ENCODE data around the gene IQGAP1. TPM values are rescaled to one million over a fixed set of nuclear protein-coding genes. Genes with fewer than 3 reads are reported as not detected.

IQGAP1 gene
- total and polyA plus RNA-seq, 2 of the 13 experiments (the other 11 are each of a cell fraction or from before 2014, with no cell fraction given): 29.5 to 37.9 TPM

GRCh38 chr15:90352107-90352893 is 35.7 kb upstream of the IQGAP1 start, which contains the start of gene ZNF774 (continued):
- TF ChIP-seq NFE2L1 (CRISPR knock-in tag; IDR thresholded peaks at IDR 0.05; ENCODE audit: borderline replicate concordance) (no peak), ZHX1 (CRISPR knock-in tag; IDR thresholded peaks at IDR 0.05; ENCODE audit: low read depth) (0 out of 2 replicates have a peak, but pooled peaks have one; percentile 29), ZNF224 (CRISPR knock-in tag; IDR thresholded peaks at IDR 0.05) (no peak), ZNF761 (CRISPR knock-in tag; conservative IDR thresholded peaks at IDR 0.05) (0 out of 2 replicates have a peak, but pooled peaks have one; percentile 17), ZNF335 (CRISPR knock-in tag; IDR thresholded peaks at IDR 0.05) (peak; percentile 11; the same call in 1 of the 2 replicates), ELF1 (CRISPR knock-in tag; IDR thresholded peaks at IDR 0.05) (peak; percentile 34; the same call in 1 of the 2 replicates), MXD1 (CRISPR knock-in tag; IDR thresholded peaks at IDR 0.05) (no peak), MZF1 (CRISPR knock-in tag; IDR thresholded peaks at IDR 0.05; ENCODE audit: borderline replicate concordance) (no peak), ZNF20 (CRISPR knock-in tag; IDR thresholded peaks at IDR 0.05) (no peak), ZNF574 (CRISPR knock-in tag; IDR thresholded peaks at IDR 0.05) (0 out of 2 replicates have a peak, but pooled peaks have one; percentile 31), POLR2AphosphoS5 (IDR thresholded peaks at IDR 0.05; ENCODE audit: low read depth, low read length) (peak; percentile 40; the same call in 1 of the 2 replicates), CHD2 (IDR thresholded peaks at IDR 0.05; ENCODE audit: low read depth, low read length) (no peak), ZNF772 (CRISPR knock-in tag; IDR thresholded peaks at IDR 0.05) (no peak), ZSCAN31 (CRISPR knock-in tag; IDR thresholded peaks at IDR 0.05; ENCODE audit: low read depth) (no peak), ZNF547 (CRISPR knock-in tag; IDR thresholded peaks at IDR 0.05) (no peak), ZNF280B (CRISPR knock-in tag; IDR thresholded peaks at IDR 0.05; ENCODE audit: borderline replicate concordance) (peak; percentile 42; the same call in 1 of the 2 replicates), ZBTB1 (CRISPR knock-in tag; IDR thresholded peaks at IDR 0.05; ENCODE audit: borderline replicate concordance) (no peak), JUNB (CRISPR knock-in tag; IDR thresholded peaks at IDR 0.05; ENCODE audit: borderline replicate concordance) (no peak), FOXK2 (IDR thresholded peaks at IDR 0.05) (no peak), HDAC1 (CRISPR knock-in tag; IDR thresholded peaks at IDR 0.05) (peak; percentile 78)
- TF ChIP-seq, protein P1, sequence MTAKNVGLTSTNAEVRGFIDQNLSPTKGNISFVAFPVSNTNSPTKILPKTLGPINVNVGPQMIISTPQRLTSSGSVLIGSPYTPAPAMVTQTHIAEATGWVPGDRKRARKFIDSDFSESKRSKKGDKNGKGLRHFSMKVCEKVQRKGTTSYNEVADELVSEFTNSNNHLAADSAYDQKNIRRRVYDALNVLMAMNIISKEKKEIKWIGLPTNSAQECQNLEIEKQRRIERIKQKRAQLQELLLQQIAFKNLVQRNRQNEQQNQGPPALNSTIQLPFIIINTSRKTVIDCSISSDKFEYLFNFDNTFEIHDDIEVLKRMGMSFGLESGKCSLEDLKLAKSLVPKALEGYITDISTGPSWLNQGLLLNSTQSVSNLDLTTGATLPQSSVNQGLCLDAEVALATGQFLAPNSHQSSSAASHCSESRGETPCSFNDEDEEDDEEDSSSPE (CRISPR knock-in tag; IDR thresholded peaks at IDR 0.05): 0 out of 2 replicates have a peak, but pooled peaks have one; percentile 10

All from HepG2 (cell line).